K562 (cell line): ENCODE data around the gene CASP6. TPM values are rescaled to one million over a fixed set of nuclear protein-coding genes. Genes with fewer than 3 reads are reported as not detected.
A peak's percentile ranks its signal among the peaks of the same experiment; 100 is the strongest.

ENCODE experiments used
- ATF7 ChIP-seq: fragments of 450-650 bp; IDR thresholded peaks from 2 replicates; pipeline ENCODE4 v1.7.1; 2014; ENCODE audit warnings: mild to moderate bottlenecking, moderate library complexity
- BCLAF1 ChIP-seq, 2 experiments: fragments of 450-650 bp in 1 of 2; IDR thresholded peaks; 2 replicates each; pipeline ENCODE4 v1.6.1; 2011 to 2017; ENCODE audit warnings: low read depth in 2 of 2, antibody characterized with exemption in 1 of 2, borderline replicate concordance in 1 of 2, low read length in 1 of 2, mild to moderate bottlenecking in 1 of 2, mixed read lengths in 1 of 2; ENCODE audit not compliant: control insufficient read depth in 1 of 2
- CBFB ChIP-seq: sonication (generic); formaldehyde crosslinking; IDR thresholded peaks from 2 replicates; pipeline ENCODE4 v1.4.0; 2020; ENCODE audit warnings: mild to moderate bottlenecking, missing genetic modification reagents
- ELK3 ChIP-seq: fragments of 450-650 bp; formaldehyde crosslinking; IDR thresholded peaks from 2 replicates; pipeline ENCODE4 v1.4.0; 2020; ENCODE audit warnings: mild to moderate bottlenecking
- EP400 ChIP-seq: fragments of 450-650 bp; IDR thresholded peaks from 2 replicates; pipeline ENCODE4 v1.6.1; 2017; ENCODE audit warnings: antibody characterized with exemption, mild to moderate bottlenecking, moderate library complexity
- HIVEP1 ChIP-seq: fragments of 250-450 bp; sonication (Bioruptor Pico); IDR thresholded peaks from 2 replicates; pipeline ENCODE4 v1.4.0; 2020; ENCODE audit warnings: mild to moderate bottlenecking
- HNRNPL ChIP-seq: fragments of 200-400 bp; formaldehyde crosslinking; IDR thresholded peaks from 2 replicates; pipeline ENCODE4 v1.6.1; 2017; ENCODE audit warnings: low read depth, mild to moderate bottlenecking, low read length
- HSF4 ChIP-seq: fragments of 250-450 bp; sonication (Bioruptor Pico); IDR thresholded peaks from 2 replicates; pipeline ENCODE4 v2.1.2; 2022; ENCODE audit warnings: mild to moderate bottlenecking, moderate library complexity, borderline replicate concordance
- KLF10 ChIP-seq: fragments of 250-450 bp; sonication (Bioruptor Pico); IDR thresholded peaks from 2 replicates; pipeline ENCODE4 v1.6.1; 2021; ENCODE audit warnings: matching md5 sums
- KLF13 ChIP-seq: fragments of 450-650 bp; IDR thresholded peaks from 2 replicates; pipeline ENCODE4 v1.6.1; 2016; ENCODE audit warnings: missing genetic modification characterization, low read depth, mild to moderate bottlenecking, missing compliant biosample characterization, moderate library complexity, borderline replicate concordance
- MEF2D ChIP-seq: conservative IDR thresholded peaks from 2 replicates; pipeline ENCODE4 v1.6.1; 2016; ENCODE audit warnings: low read depth, missing genetic modification characterization, missing compliant biosample characterization
- MTA1 ChIP-seq: fragments of 450-650 bp; IDR thresholded peaks from 2 replicates; pipeline ENCODE4 v1.6.1; 2017; ENCODE audit warnings: borderline replicate concordance
- NCOA4 ChIP-seq: fragments of 450-650 bp; IDR thresholded peaks from 2 replicates; pipeline ENCODE4 v1.6.1; 2018; ENCODE audit warnings: mild to moderate bottlenecking; ENCODE audit not compliant: partially characterized antibody
- PHB ChIP-seq: fragments of 250-450 bp; sonication (Bioruptor Pico); IDR thresholded peaks from 2 replicates; pipeline ENCODE4 v1.5.0; 2021
- PRMT5 ChIP-seq: sonication (generic); formaldehyde crosslinking; IDR thresholded peaks from 2 replicates; pipeline ENCODE4 v1.5.0; 2020; ENCODE audit warnings: missing genetic modification reagents
- SNRNP70 ChIP-seq: fragments of 200-400 bp; formaldehyde crosslinking; optimal IDR thresholded peaks from 2 replicates; pipeline ENCODE3; 2017; ENCODE audit warnings: low read depth, low read length
- ZNF217 ChIP-seq: sonication (generic); formaldehyde crosslinking; IDR thresholded peaks from 2 replicates; pipeline ENCODE4 v1.8.0; 2022; ENCODE audit warnings: mild to moderate bottlenecking, missing genetic modification reagents
- polyA plus RNA-seq, 8 experiments: library from polyadenylated mRNA; depleted of rRNA in 4 of 8; stranded (reverse) in 5 of 8; unstranded in 3 of 8; fragments of >200 nt; fragmentation: Nextera tagmentation in 2 of 8; fragmentation: Illumina TruSeq in 1 of 8; extraction: Ambion mirVana in 2 of 8; extraction: Trizol in 1 of 8; gene quantifications; 2 replicates each; pipeline versions ENCODE4 v1.2.1 to v1.2.3, GENCODE V29; 2011 to 2014; ENCODE audit warnings: inconsistent platforms in 1 of 8, missing spikeins in 1 of 8
- total RNA-seq, 7 experiments: library from RNA; depleted of rRNA in 6 of 7; stranded (reverse); fragments of >200 nt in 6 of 7; fragmentation: Illumina TruSeq in 2 of 7; extraction: Trizol in 2 of 7; gene quantifications; 2 replicates each; pipeline versions ENCODE4 v1.2.1 to v1.2.3, GENCODE V29; 2011 to 2021; ENCODE audit warnings: low replicate concordance in 1 of 7

Gene CASP6
- total and polyA plus RNA-seq, 9 of the 15 experiments (the other 6 are each of a cell fraction or from before 2014, with no cell fraction given) = 20.8 to 72.7 (median 39.1) TPM

GRCh38 chr4:109702950-109703663 lies at the start of gene CASP6 (continued):
- TF ChIP-seq ZNF217 (CRISPR knock-in tag) (no peak), PRMT5 (CRISPR knock-in tag) (no peak), EP400 (peak; percentile 67), MEF2D (tag) (no peak), NCOA4 (no peak), ATF7 (peak; percentile 56; the same call in 1 of the 2 replicates), BCLAF1 (IDR thresholded peaks at IDR 0.05; ENCODE audit: borderline replicate concordance in 1 of 2, control insufficient read depth in 1 of 2, low read depth in 2 of 2, low read length in 1 of 2) (no peak), KLF10 (CRISPR knock-in tag) (no peak), SNRNP70 (no peak), KLF13 (tag) (peak; percentile 62; the same call in 1 of the 2 replicates), HSF4 (no peak), CBFB (CRISPR knock-in tag) (no peak), ELK3 (CRISPR knock-in tag) (0 out of 2 replicates have a peak, but pooled peaks have one; percentile 51), HNRNPL (peak; percentile 67; the same call in 1 of the 2 replicates), MTA1 (0 out of 2 replicates have a peak, but pooled peaks have one; percentile 63), HIVEP1 (CRISPR knock-in tag) (no peak), PHB (CRISPR knock-in tag) (0 out of 2 replicates have a peak, but pooled peaks have one; percentile 80)
